ENCODE measurements around the gene POLR2B. TPM values are rescaled to one million over a fixed set of nuclear protein-coding genes. Genes with fewer than 3 reads are reported as not detected.
A peak's percentile ranks its signal among the peaks of the same experiment; 100 is the strongest.

POLR2B gene
- total RNA-seq, 2 donors from 2014 or later = 106 to 112 TPM

DNA sequence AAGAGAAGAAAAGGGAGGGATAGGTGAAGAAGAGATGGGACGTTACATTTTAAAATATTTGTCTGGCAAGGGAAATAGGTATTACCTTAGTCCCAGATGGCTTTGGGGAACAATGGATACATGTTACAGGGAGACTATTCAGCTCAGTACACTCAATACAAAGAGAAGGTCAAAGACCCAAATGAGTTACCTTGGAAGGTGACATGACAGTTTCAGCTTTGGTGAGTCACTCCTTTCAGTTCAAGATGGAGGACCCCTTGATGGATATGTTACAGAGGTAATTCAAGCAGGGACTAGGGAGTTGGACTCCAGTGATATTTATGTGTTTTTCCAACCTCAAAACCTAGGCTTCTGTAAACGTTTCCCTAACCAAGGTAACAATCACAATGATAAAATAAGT lies 6.3 kb upstream of the POLR2B start:
- Mint-ChIP-seq H3K4me1 (peaks cover 6% of the 10 kb centered on the region), H3K9me3 (peaks cover 11% of the 10 kb centered on the region)

GRCh38 chr4:56972809-56973208 lies 5.9 kb upstream of the POLR2B start:
- Histone ChIP-seq H3K9ac (ENCODE audit: extremely low read depth, low read length, poor library complexity, severe bottlenecking) (no peak overlapping the region), H3K27me3 (ENCODE audit: control insufficient read depth, insufficient read depth, low read length, poor library complexity, severe bottlenecking) (no peaks in the 10 kb centered on the region), H3K4me3 (ENCODE audit: low read length) (no peak overlapping the region), H3K9me3 (ENCODE audit: control insufficient read depth, low read length) (peaks cover 20% of the 10 kb centered on the region), H3K27ac (ENCODE audit: low read depth, low read length) (no peak overlapping the region), H3K36me3 (ENCODE audit: control insufficient read depth, insufficient read depth, low read length) (peaks cover 51% of the 10 kb centered on the region), H3K4me1 (ENCODE audit: control insufficient read depth, insufficient read depth, low read length) (no peaks in the 10 kb centered on the region)
- Mint-ChIP-seq H3K27me3 (ENCODE audit: insufficient read depth) (no peaks in the 10 kb centered on the region), H3K27ac (no peak overlapping the region), H3K9me3 (peaks cover 11% of the 10 kb centered on the region), H3K4me1 (peaks cover 6% of the 10 kb centered on the region), H3K36me3 (ENCODE audit: low read depth) (peaks cover 56% of the 10 kb centered on the region), H3K4me3 (no peak overlapping the region)
- DNase-seq = no peak
- TF ChIP-seq CTCF (conservative IDR thresholded peaks at IDR 0.05) = no peak

More for the DNA sequence above, 6.3 kb upstream of the POLR2B start:
- no peak overlapping the region for H3K9ac ChIP-seq (ENCODE audit: extremely low read depth, low read length, poor library complexity, severe bottlenecking)
- Mint-ChIP-seq H3K27me3 (ENCODE audit: insufficient read depth) (no peaks in the 10 kb centered on the region), H3K36me3 (ENCODE audit: low read depth) (peaks cover 59% of the 10 kb centered on the region), H3K4me3 (no peak overlapping the region), H3K27ac (no peak overlapping the region)
- H3K4me3 ChIP-seq (ENCODE audit: low read length) = no peak overlapping the region
- no peak for DNase-seq
- no peaks in the 10 kb centered on the region for H3K27me3 ChIP-seq (ENCODE audit: control insufficient read depth, insufficient read depth, low read length, poor library complexity, severe bottlenecking)
- WGBS, 2 experiments (ENCODE audit: insufficient coverage in 1 of 2, insufficient read length in 1 of 2) = 86 to 95% methylated on average over 2 of the region's 2 CpGs
- no peaks in the 10 kb centered on the region for H3K4me1 ChIP-seq (ENCODE audit: control insufficient read depth, insufficient read depth, low read length)
- no peak for TF ChIP-seq CTCF (conservative IDR thresholded peaks at IDR 0.05)
- H3K36me3 ChIP-seq (ENCODE audit: control insufficient read depth, insufficient read depth, low read length) = peaks cover 55% of the 10 kb centered on the region
- H3K9me3 ChIP-seq (ENCODE audit: control insufficient read depth, low read length) = peaks cover 20% of the 10 kb centered on the region
- H3K27ac ChIP-seq (ENCODE audit: low read depth, low read length) = no peak overlapping the region

GRCh38 chr4:56973336-56973735 lies 5.4 kb upstream of the POLR2B start:
- H3K4me1 ChIP-seq (ENCODE audit: control insufficient read depth, insufficient read depth, low read length) = no peaks in the 10 kb centered on the region
- no peak for TF ChIP-seq CTCF (conservative IDR thresholded peaks at IDR 0.05)
- peaks cover 51% of the 10 kb centered on the region for H3K36me3 ChIP-seq (ENCODE audit: control insufficient read depth, insufficient read depth, low read length)
- H3K9me3 ChIP-seq (ENCODE audit: control insufficient read depth, low read length) = peaks cover 20% of the 10 kb centered on the region
- H3K36me3 Mint-ChIP-seq (ENCODE audit: low read depth) = peaks cover 56% of the 10 kb centered on the region
- no peak overlapping the region for H3K27ac Mint-ChIP-seq
- no peaks in the 10 kb centered on the region for H3K27me3 ChIP-seq (ENCODE audit: control insufficient read depth, insufficient read depth, low read length, poor library complexity, severe bottlenecking)
- no peaks in the 10 kb centered on the region for H3K27me3 Mint-ChIP-seq (ENCODE audit: insufficient read depth)
- peak overlapping the region; percentile 30 for H3K4me3 ChIP-seq (ENCODE audit: low read length)
- H3K9me3 Mint-ChIP-seq = peaks cover 11% of the 10 kb centered on the region
- DNase-seq = no peak
- 86 to 95% methylated on average over 3 of the region's 3 CpGs for WGBS, 2 experiments (ENCODE audit: insufficient coverage in 1 of 2, insufficient read length in 1 of 2)
- H3K9ac ChIP-seq (ENCODE audit: extremely low read depth, low read length, poor library complexity, severe bottlenecking) = no peak overlapping the region
- peaks cover 6% of the 10 kb centered on the region for H3K4me1 Mint-ChIP-seq
- H3K4me3 Mint-ChIP-seq = no peak overlapping the region
- no peak overlapping the region for H3K27ac ChIP-seq (ENCODE audit: low read depth, low read length)
